ENCODE data around the gene GPC5. TPM values are rescaled to one million over a fixed set of nuclear protein-coding genes. Genes with fewer than 3 reads are reported as not detected.

The GPC5 gene
- total and polyA plus RNA-seq, 2 of the 8 experiments (the other 6 are each of a cell fraction or from before 2014, with no cell fraction given) = 0.20 to 0.39 TPM

DNA sequence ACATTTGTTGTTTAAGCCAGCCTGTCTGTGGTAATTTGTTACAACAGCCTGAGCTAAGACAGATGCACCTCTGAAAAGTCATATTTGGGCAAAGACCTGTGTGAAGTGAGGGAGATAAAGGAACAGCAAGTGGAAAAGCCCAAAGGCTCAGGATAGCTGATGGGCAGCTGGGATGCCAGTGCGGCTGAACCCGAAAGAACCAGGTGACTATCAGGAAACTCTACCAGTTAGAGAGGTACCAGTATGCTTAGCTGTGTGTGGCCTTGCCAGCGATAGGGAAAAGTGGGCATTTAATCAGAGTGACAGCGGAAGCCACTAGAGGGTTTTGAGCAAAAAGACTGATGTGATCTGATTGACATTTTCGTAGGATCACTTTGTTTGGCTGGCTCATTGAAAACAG lies 1063.4 kb downstream of the GPC5 start (continued):
- TF ChIP-seq, protein P1, sequence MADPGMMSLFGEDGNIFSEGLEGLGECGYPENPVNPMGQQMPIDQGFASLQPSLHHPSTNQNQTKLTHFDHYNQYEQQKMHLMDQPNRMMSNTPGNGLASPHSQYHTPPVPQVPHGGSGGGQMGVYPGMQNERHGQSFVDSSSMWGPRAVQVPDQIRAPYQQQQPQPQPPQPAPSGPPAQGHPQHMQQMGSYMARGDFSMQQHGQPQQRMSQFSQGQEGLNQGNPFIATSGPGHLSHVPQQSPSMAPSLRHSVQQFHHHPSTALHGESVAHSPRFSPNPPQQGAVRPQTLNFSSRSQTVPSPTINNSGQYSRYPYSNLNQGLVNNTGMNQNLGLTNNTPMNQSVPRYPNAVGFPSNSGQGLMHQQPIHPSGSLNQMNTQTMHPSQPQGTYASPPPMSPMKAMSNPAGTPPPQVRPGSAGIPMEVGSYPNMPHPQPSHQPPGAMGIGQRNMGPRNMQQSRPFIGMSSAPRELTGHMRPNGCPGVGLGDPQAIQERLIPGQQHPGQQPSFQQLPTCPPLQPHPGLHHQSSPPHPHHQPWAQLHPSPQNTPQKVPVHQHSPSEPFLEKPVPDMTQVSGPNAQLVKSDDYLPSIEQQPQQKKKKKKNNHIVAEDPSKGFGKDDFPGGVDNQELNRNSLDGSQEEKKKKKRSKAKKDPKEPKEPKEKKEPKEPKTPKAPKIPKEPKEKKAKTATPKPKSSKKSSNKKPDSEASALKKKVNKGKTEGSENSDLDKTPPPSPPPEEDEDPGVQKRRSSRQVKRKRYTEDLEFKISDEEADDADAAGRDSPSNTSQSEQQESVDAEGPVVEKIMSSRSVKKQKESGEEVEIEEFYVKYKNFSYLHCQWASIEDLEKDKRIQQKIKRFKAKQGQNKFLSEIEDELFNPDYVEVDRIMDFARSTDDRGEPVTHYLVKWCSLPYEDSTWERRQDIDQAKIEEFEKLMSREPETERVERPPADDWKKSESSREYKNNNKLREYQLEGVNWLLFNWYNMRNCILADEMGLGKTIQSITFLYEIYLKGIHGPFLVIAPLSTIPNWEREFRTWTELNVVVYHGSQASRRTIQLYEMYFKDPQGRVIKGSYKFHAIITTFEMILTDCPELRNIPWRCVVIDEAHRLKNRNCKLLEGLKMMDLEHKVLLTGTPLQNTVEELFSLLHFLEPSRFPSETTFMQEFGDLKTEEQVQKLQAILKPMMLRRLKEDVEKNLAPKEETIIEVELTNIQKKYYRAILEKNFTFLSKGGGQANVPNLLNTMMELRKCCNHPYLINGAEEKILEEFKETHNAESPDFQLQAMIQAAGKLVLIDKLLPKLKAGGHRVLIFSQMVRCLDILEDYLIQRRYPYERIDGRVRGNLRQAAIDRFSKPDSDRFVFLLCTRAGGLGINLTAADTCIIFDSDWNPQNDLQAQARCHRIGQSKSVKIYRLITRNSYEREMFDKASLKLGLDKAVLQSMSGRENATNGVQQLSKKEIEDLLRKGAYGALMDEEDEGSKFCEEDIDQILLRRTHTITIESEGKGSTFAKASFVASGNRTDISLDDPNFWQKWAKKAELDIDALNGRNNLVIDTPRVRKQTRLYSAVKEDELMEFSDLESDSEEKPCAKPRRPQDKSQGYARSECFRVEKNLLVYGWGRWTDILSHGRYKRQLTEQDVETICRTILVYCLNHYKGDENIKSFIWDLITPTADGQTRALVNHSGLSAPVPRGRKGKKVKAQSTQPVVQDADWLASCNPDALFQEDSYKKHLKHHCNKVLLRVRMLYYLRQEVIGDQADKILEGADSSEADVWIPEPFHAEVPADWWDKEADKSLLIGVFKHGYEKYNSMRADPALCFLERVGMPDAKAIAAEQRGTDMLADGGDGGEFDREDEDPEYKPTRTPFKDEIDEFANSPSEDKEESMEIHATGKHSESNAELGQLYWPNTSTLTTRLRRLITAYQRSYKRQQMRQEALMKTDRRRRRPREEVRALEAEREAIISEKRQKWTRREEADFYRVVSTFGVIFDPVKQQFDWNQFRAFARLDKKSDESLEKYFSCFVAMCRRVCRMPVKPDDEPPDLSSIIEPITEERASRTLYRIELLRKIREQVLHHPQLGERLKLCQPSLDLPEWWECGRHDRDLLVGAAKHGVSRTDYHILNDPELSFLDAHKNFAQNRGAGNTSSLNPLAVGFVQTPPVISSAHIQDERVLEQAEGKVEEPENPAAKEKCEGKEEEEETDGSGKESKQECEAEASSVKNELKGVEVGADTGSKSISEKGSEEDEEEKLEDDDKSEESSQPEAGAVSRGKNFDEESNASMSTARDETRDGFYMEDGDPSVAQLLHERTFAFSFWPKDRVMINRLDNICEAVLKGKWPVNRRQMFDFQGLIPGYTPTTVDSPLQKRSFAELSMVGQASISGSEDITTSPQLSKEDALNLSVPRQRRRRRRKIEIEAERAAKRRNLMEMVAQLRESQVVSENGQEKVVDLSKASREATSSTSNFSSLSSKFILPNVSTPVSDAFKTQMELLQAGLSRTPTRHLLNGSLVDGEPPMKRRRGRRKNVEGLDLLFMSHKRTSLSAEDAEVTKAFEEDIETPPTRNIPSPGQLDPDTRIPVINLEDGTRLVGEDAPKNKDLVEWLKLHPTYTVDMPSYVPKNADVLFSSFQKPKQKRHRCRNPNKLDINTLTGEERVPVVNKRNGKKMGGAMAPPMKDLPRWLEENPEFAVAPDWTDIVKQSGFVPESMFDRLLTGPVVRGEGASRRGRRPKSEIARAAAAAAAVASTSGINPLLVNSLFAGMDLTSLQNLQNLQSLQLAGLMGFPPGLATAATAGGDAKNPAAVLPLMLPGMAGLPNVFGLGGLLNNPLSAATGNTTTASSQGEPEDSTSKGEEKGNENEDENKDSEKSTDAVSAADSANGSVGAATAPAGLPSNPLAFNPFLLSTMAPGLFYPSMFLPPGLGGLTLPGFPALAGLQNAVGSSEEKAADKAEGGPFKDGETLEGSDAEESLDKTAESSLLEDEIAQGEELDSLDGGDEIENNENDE (IDR thresholded peaks at IDR 0.05; ENCODE audit: insufficient replicate concordance, low read length) = no peak
- no peak for TF ChIP-seq POLR2A (IDR thresholded peaks at IDR 0.05; ENCODE audit: control extremely low read depth in 1 of 2, low read depth in 2 of 2, low read length in 2 of 2)
- no peak for TF ChIP-seq TCF12 (IDR thresholded peaks at IDR 0.05; ENCODE audit: low read depth, low read length)
- no peak for TF ChIP-seq EP300 (IDR thresholded peaks at IDR 0.05; ENCODE audit: borderline replicate concordance in 1 of 2, low read depth in 2 of 2, low read length in 2 of 2)

Data from H1 (cell line).